HEK293T (cell line): ENCODE results near the gene ARHGEF28.

Experiments used
- CTCF ChIA-PET: fragments of 350-600 bp; formaldehyde crosslinking; extraction: SDS; loops from one replicate; lab custom pipeline; 2021; ENCODE audit warnings: antibody characterized with exemption, inconsistent platforms; lab: Yijun Ruan, JAX
- POLR2A ChIA-PET: fragments of 350-600 bp; formaldehyde crosslinking; extraction: SDS; loops from one replicate; lab custom pipeline; 2020; ENCODE audit warnings: antibody characterized with exemption, inconsistent platforms; lab: Yijun Ruan, JAX
- DNase-seq: peaks from one replicate; pipeline ENCODE4 v3.0.0; 2012; ENCODE audit warnings: mixed read lengths; ENCODE audit errors: extremely low spot score
- ARNT ChIP-seq: fragments of 450-650 bp; IDR thresholded peaks from 2 replicates; pipeline ENCODE4 v1.6.1; 2017; ENCODE audit warnings: mild to moderate bottlenecking
- BHLHE40 ChIP-seq: fragments of 450-650 bp; IDR thresholded peaks from 2 replicates; pipeline ENCODE4 v1.6.1; 2016; ENCODE audit warnings: mild to moderate bottlenecking, moderate library complexity, borderline replicate concordance
- CTBP1 ChIP-seq: fragments of 450-650 bp; IDR thresholded peaks from 2 replicates; pipeline ENCODE4 v1.6.1; 2016; ENCODE audit warnings: borderline replicate concordance
- ELF4 ChIP-seq: fragments of 450-650 bp; IDR thresholded peaks from 2 replicates; pipeline ENCODE4 v1.6.1; 2017; ENCODE audit warnings: antibody characterized with exemption
- FOXA1 ChIP-seq: fragments of 450-650 bp; IDR thresholded peaks from 2 replicates; pipeline ENCODE4 v1.6.1; 2016; ENCODE audit warnings: mild to moderate bottlenecking
- FOXK2 ChIP-seq: fragments of 450-650 bp; IDR thresholded peaks from 2 replicates; pipeline ENCODE4 v1.6.1; 2016; ENCODE audit warnings: mild to moderate bottlenecking
- FOXM1 ChIP-seq: fragments of 450-650 bp; IDR thresholded peaks from 2 replicates; pipeline ENCODE4 v1.6.1; 2017; ENCODE audit warnings: mild to moderate bottlenecking, borderline replicate concordance
- HDGF ChIP-seq: fragments of 450-650 bp; IDR thresholded peaks from 2 replicates; pipeline ENCODE4 v1.6.1; 2017; ENCODE audit warnings: antibody characterized with exemption, borderline replicate concordance
- L3MBTL2 ChIP-seq: fragments of 450-650 bp; conservative IDR thresholded peaks from 2 replicates; pipeline ENCODE4 v1.6.1; 2016; ENCODE audit warnings: mild to moderate bottlenecking
- LEF1 ChIP-seq: fragments of 450-650 bp; IDR thresholded peaks from 2 replicates; pipeline ENCODE4 v1.6.1; 2017; ENCODE audit warnings: mild to moderate bottlenecking, borderline replicate concordance
- NFRKB ChIP-seq: fragments of 450-650 bp; IDR thresholded peaks from 2 replicates; pipeline ENCODE4 v1.6.1; 2016; ENCODE audit warnings: mild to moderate bottlenecking, moderate library complexity
- PKNOX1 ChIP-seq: fragments of 450-650 bp; IDR thresholded peaks from 2 replicates; pipeline ENCODE4 v1.6.1; 2016
- SP1 ChIP-seq: fragments of 450-650 bp; IDR thresholded peaks from 2 replicates; pipeline ENCODE4 v1.6.1; 2017
- SUZ12 ChIP-seq: fragments of 450-650 bp; IDR thresholded peaks from 2 replicates; pipeline ENCODE4 v1.6.1; 2016; ENCODE audit warnings: mild to moderate bottlenecking
- TARDBP ChIP-seq: fragments of 450-650 bp; IDR thresholded peaks from 2 replicates; pipeline ENCODE4 v1.6.1; 2016
- ZNF384 ChIP-seq: fragments of 450-650 bp; IDR thresholded peaks from 2 replicates; pipeline ENCODE4 v1.6.1; 2016

The ARHGEF28 gene

DNA sequence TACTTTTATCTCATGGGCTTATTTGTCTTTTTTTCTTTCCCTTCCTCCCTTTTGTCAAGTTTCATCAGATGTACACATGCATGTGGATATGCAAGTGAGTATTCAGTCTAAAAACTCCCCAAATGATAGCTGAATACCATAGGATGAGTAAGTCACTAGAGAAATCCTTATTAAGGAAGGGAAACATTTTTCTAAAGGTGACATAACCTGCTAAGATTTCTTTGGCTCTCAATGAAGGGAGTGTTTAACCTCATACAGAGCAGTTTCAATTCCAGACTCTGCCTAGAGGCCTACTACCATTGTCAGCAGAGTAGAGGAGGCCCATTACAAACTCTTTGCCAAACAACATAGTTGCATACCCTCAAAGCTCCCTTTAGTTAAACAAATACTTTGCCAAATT, 192.4 kb downstream of the ARHGEF28 start:
- POLR2A ChIA-PET: no interaction called here
- no peak for DNase-seq
- CTCF ChIA-PET: no interaction called here
- no peak for TF ChIP-seq NFRKB
- TF ChIP-seq PKNOX1: no peak
- TF ChIP-seq BHLHE40: no peak
- TF ChIP-seq FOXM1: no peak
- TF ChIP-seq L3MBTL2: no peak
- no peak for TF ChIP-seq FOXA1
- no peak for TF ChIP-seq LEF1
- no peak for TF ChIP-seq FOXK2
- TF ChIP-seq HDGF: no peak
- TF ChIP-seq CTBP1: no peak
- TF ChIP-seq ELF4: no peak
- TF ChIP-seq SUZ12: no peak
- TF ChIP-seq TARDBP: no peak
- TF ChIP-seq ARNT: no peak
- TF ChIP-seq ZNF384: no peak
- TF ChIP-seq SP1: no peak

DNA sequence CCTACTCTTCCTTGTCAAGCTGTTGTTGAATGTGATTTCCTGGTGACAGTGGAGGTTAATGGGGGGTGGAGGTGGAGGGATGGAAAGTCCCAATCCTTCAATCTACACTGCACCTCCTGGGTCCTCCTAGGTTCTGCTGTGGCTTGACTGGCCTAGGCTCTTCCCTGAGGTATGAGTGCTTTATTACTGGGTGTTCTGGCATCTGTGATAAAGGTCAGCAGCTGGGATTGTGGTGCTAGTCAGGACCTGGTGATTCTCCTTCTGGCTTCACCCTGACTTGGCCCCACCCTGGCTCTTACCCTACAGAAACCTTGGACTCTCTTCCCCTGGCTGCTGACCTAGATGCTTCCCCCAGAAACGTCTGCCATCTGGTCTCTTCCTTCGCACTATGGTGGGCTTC, 194.3 kb downstream of the ARHGEF28 start:
- no peak for TF ChIP-seq ELF4
- no peak for TF ChIP-seq LEF1
- TF ChIP-seq FOXM1: no peak
- CTCF ChIA-PET: no interaction called here

GRCh38 chr5:73821003-73821402, 195.0 kb downstream of the ARHGEF28 start:
- TF ChIP-seq FOXM1 (no peak), ELF4 (no peak), LEF1 (no peak), ZNF384 (no peak), FOXK2 (no peak), HDGF (no peak), ARNT (no peak)
- DNase-seq: no peak
- ChIA-PET POLR2A (no interaction called here), CTCF (no interaction called here)

More for the DNA sequence above, 194.3 kb downstream of the ARHGEF28 start:
- no peak for DNase-seq
- POLR2A ChIA-PET: no interaction called here

- no peak for DNase-seq
- CTCF ChIA-PET: no interaction called here
- POLR2A ChIA-PET: interaction anchor here (1.4 kb wide), 1 partner anchor 10 kb away, joined by 4 read pairs; no protein-coding TSS in a partner anchor
- TF ChIP-seq CTBP1 (no peak), BHLHE40 (no peak), NFRKB (no peak), FOXA1 (no peak), ARNT (no peak), SP1 (no peak)
Observed at GRCh38 chr5:73822278-73822988, 196.4 kb downstream of the ARHGEF28 start.

DNA sequence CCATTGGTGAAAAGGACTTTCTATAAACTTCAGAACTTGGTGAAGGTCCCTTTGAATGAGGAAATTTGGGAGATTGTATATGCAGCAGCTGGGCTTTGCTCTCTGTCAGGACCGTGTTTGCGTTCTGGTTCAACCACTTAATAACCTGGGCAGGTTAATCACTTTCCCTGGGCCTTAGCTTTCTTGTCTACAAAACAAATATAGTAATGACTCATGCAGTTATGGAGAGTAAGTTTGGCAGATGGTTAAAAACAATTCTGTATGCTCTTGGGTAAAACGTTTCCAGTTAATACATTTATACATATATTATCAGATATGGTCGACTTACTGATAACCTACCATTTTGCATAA, 197.0 kb downstream of the ARHGEF28 start:
- no peak for DNase-seq
- ChIA-PET POLR2A (interaction anchor here (1.4 kb wide), 1 partner anchor 10 kb away, joined by 4 read pairs; no protein-coding TSS in a partner anchor), CTCF (no interaction called here)
- TF ChIP-seq BHLHE40 (no peak), HDGF (no peak), ELF4 (no peak), FOXA1 (no peak), ZNF384 (no peak)

GRCh38 chr5:73823508-73823925, 197.5 kb downstream of the ARHGEF28 start:
- POLR2A ChIA-PET: no interaction called here
- TF ChIP-seq HDGF (no peak), L3MBTL2 (no peak), SP1 (no peak), NFRKB (no peak), BHLHE40 (no peak), ZNF384 (no peak), ELF4 (no peak), TARDBP (no peak), FOXA1 (no peak), PKNOX1 (no peak), SUZ12 (no peak), LEF1 (no peak), FOXM1 (no peak), FOXK2 (no peak)
- no peak for DNase-seq
- CTCF ChIA-PET: no interaction called here

- ChIA-PET POLR2A (no interaction called here), CTCF (no interaction called here)
- TF ChIP-seq FOXA1: no peak
- TF ChIP-seq ELF4: no peak
- TF ChIP-seq FOXK2: no peak
- no peak for TF ChIP-seq LEF1
- TF ChIP-seq ZNF384: no peak
- no peak for TF ChIP-seq ARNT
- TF ChIP-seq CTBP1: no peak
- TF ChIP-seq BHLHE40: no peak
- no peak for TF ChIP-seq TARDBP
- no peak for TF ChIP-seq NFRKB
- no peak for DNase-seq
Observed at GRCh38 chr5:73825199-73825598, 199.2 kb downstream of the ARHGEF28 start.
